CD4-positive, alpha-beta T cell (primary cell): ENCODE data around the gene TBCB. TPM values are rescaled to one million over a fixed set of nuclear protein-coding genes. Genes with fewer than 3 reads are reported as not detected.

Experiments used
- ATAC-seq: fragments of 200-7000 bp; cut with Tn5 transposase; one replicate; pipeline ENCODE4 v1.10.0; 2022; ENCODE audit warnings: mild to moderate bottlenecking; ENCODE audit not compliant: poor library complexity
- CTCF ChIA-PET: fragments of 350-600 bp; sonication (Branson Sonifier 250); formaldehyde crosslinking; loops from one replicate; lab custom pipeline; 2021; ENCODE audit warnings: antibody characterized with exemption, inconsistent platforms; lab: Charles Lee
- POLR2A ChIA-PET: fragments of 350-600 bp; sonication (Branson Sonifier 250); formaldehyde crosslinking; loops from one replicate; lab custom pipeline; 2021; ENCODE audit warnings: antibody characterized with exemption, inconsistent platforms; lab: Charles Lee
- DNase-seq, 14 experiments: peaks; one replicate each; pipeline ENCODE4 v3.0.0-alpha.2; 2013 to 2020; ENCODE audit warnings: mixed read lengths in 2 of 14
- H3K27ac ChIP-seq, 2 donors: one replicate each; pipeline versions ENCODE4 v1.5.1 to v1.7.0; 2013; ENCODE audit warnings: low read length in 2 of 2, low read depth in 1 of 2, mild to moderate bottlenecking in 1 of 2
- H3K27me3 ChIP-seq, 2 experiments: 1 replicate in 1 of 2; 2 replicates in 1 of 2; pipeline versions ENCODE4 v1.6.1 to v1.7.0; 2013; ENCODE audit warnings: low read length in 2 of 2, control low read depth in 1 of 2, mild to moderate bottlenecking in 1 of 2, moderate library complexity in 1 of 2; ENCODE audit not compliant: insufficient read depth in 2 of 2, control insufficient read depth in 1 of 2
- H3K36me3 ChIP-seq: one replicate; pipeline ENCODE4 v1.6.1; 2013; ENCODE audit warnings: low read length, control low read depth; ENCODE audit not compliant: insufficient read depth
- H3K4me1 ChIP-seq: one replicate; pipeline ENCODE4 v1.6.1; 2013; ENCODE audit warnings: low read length, control low read depth; ENCODE audit not compliant: insufficient read depth
- H3K4me3 ChIP-seq: one replicate; pipeline ENCODE4 v1.5.1; 2013; ENCODE audit warnings: mild to moderate bottlenecking, low read length, moderate library complexity
- H3K9me3 ChIP-seq, 2 experiments: 1 replicate in 1 of 2; 2 replicates in 1 of 2; pipeline versions ENCODE4 v1.6.1 to v1.7.0; 2013; ENCODE audit warnings: low read length in 2 of 2, mild to moderate bottlenecking in 2 of 2, control low read depth in 1 of 2, moderate library complexity in 1 of 2; ENCODE audit not compliant: control insufficient read depth in 1 of 2, insufficient read depth in 1 of 2
- H3K27ac Mint-ChIP-seq: one replicate; pipeline ENCODE4 v1.8.0; 2020; ENCODE audit warnings: mixed read lengths
- H3K27me3 Mint-ChIP-seq: one replicate; pipeline ENCODE4 v1.8.0; 2021; ENCODE audit warnings: mixed read lengths
- H3K36me3 Mint-ChIP-seq: one replicate; pipeline ENCODE4 v1.8.0; 2021; ENCODE audit warnings: low read depth, mixed read lengths
- H3K4me1 Mint-ChIP-seq: one replicate; pipeline ENCODE4 v1.8.0; 2021; ENCODE audit warnings: low read depth, mixed read lengths
- H3K4me3 Mint-ChIP-seq: one replicate; pipeline ENCODE4 v1.8.0; 2020; ENCODE audit warnings: mild to moderate bottlenecking, mixed read lengths
- H3K9me3 Mint-ChIP-seq: one replicate; pipeline ENCODE4 v1.8.0; 2020; ENCODE audit warnings: mixed read lengths
- intact Hi-C, 2 experiments: fragments of 100-400 bp; cut with DNase I in 1 of 2; cut with micrococcal nuclease in 1 of 2; formaldehyde crosslinking; loops; one replicate each; pipeline versions ENCODE4 v1.15.1 to v1.9.0; 2023 to 2025; cut with DNase I, micrococcal nuclease
- total RNA-seq, 174 experiments: library from RNA in 2 of 174; stranded (reverse) in 2 of 174; gene quantifications; one replicate each; pipeline ENCODE4 v1.2.3 and lab custom pipeline; 2021 to 2026
- TF ChIP-seq, protein P1 (sequence below): fragments of 200-600 bp; IDR thresholded peaks from one replicate; pipeline ENCODE4 v1.8.0; 2022; ENCODE audit warnings: antibody characterized with exemption, mild to moderate bottlenecking

Gene TBCB
- total RNA-seq, 2 experiments from 2014 or later, result 67.5 to 68.0 TPM

DNA sequence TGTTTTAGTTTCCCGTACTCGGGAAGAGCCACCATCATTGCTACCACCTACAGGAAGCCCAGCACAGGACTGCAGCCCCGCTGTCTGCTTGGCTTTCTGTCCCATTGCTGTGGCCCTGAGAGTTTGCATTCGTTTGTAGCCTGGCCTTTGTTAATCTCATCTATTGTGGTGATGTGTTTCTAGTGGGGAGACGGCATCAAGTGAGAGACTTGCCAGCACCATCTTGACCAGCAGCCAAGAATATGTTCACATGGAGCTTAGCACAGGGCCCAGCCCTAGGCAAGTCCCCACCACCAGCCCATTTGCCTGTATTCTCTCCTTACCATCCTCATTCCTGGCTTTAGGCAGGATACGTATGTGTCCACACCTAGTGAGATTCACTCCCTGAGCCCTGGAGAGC is 21.6 kb upstream of the TBCB start:
- no peak overlapping the region for H3K27ac ChIP-seq
- H3K36me3 ChIP-seq, result peaks cover 2% of the 10 kb centered on the region
- POLR2A ChIA-PET, result no interaction called here
- Mint-ChIP-seq H3K36me3 (no peaks in the 10 kb centered on the region), H3K4me1 (no peaks in the 10 kb centered on the region), H3K27ac (no peak overlapping the region), H3K9me3 (no peaks in the 10 kb centered on the region), H3K4me3 (no peak overlapping the region), H3K27me3 (no peaks in the 10 kb centered on the region)
- H3K4me1 ChIP-seq, result no peaks in the 10 kb centered on the region
- intact Hi-C loops, result no loop called here
- H3K4me3 ChIP-seq, result no peak overlapping the region
- DNase-seq (no peak), ATAC-seq (no peak)
- H3K27me3 ChIP-seq, result no peaks in the 10 kb centered on the region
- H3K9me3 ChIP-seq, result no peaks in the 10 kb centered on the region
- CTCF ChIA-PET, result no interaction called here
- TF ChIP-seq, protein P1, sequence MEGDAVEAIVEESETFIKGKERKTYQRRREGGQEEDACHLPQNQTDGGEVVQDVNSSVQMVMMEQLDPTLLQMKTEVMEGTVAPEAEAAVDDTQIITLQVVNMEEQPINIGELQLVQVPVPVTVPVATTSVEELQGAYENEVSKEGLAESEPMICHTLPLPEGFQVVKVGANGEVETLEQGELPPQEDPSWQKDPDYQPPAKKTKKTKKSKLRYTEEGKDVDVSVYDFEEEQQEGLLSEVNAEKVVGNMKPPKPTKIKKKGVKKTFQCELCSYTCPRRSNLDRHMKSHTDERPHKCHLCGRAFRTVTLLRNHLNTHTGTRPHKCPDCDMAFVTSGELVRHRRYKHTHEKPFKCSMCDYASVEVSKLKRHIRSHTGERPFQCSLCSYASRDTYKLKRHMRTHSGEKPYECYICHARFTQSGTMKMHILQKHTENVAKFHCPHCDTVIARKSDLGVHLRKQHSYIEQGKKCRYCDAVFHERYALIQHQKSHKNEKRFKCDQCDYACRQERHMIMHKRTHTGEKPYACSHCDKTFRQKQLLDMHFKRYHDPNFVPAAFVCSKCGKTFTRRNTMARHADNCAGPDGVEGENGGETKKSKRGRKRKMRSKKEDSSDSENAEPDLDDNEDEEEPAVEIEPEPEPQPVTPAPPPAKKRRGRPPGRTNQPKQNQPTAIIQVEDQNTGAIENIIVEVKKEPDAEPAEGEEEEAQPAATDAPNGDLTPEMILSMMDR, result no peak

DNA sequence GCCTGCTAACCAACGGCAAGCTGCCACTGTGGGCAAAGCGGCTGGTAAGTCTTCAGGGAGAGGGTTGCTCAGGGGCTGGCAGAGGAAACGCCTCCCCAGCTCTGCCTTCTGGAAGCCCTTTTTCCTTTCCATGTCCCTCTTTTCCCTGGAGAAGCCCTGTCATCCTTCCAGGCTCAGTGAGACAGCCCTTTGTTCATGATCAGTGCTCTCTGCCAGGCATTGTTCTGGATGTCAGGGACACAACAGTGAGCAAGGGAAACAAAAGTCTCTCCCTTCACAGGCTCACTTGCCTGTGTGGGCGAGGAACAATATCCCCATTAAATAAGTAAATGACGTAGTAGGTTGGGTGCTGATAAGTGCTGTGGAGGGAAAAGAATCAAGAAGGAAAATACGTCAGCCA is 18.2 kb upstream of the TBCB start:
- intact Hi-C loops, result no loop called here
- no peak overlapping the region for H3K27ac Mint-ChIP-seq
- no peak overlapping the region for H3K4me3 ChIP-seq
- H3K4me3 Mint-ChIP-seq, result no peak overlapping the region
- H3K27ac ChIP-seq, result no peak overlapping the region
- no peaks in the 10 kb centered on the region for H3K36me3 Mint-ChIP-seq
- POLR2A ChIA-PET, result no interaction called here
- H3K27me3 Mint-ChIP-seq, result no peaks in the 10 kb centered on the region
- ATAC-seq (no peak), DNase-seq (no peak)
- CTCF ChIA-PET, result no interaction called here
- no peaks in the 10 kb centered on the region for H3K36me3 ChIP-seq
- H3K4me1 Mint-ChIP-seq, result no peaks in the 10 kb centered on the region
- H3K9me3 Mint-ChIP-seq, result no peaks in the 10 kb centered on the region
- no peaks in the 10 kb centered on the region for H3K9me3 ChIP-seq
- H3K27me3 ChIP-seq, result no peaks in the 10 kb centered on the region
- H3K4me1 ChIP-seq, result no peaks in the 10 kb centered on the region
- TF ChIP-seq, protein P1, result no peak

DNA sequence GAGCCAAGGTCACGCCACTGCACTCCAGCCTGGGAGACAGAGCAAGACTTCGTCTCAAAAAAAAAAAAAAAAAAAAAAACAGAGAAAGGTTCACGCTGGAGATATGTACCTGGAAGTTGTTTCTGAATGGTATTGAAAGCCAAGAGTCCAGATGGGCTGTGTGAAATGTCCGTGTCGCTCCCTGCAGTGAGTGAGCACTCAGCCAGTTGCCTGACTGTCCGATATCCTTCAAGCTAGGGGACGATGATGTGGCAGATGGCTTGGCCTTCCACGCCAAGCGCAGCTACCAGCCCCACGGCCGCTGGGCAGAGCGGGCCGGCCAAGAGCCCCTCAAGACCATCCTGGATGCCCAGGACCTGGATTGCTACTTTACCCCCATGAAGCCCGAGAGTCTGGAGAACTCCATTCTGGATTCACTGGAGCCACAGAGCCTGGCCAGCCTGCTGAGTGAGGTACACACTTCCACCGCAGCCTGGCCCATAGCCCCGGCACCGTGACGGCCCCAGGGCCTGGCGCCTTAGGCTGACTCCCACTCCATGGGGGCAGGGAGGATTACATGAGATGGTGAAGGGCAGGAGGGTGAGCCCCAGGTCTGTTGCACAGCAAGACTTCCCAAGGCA is 16.0 kb upstream of the TBCB start:
- H3K27ac ChIP-seq, result no peak overlapping the region
- H3K36me3 ChIP-seq, result no peaks in the 10 kb centered on the region
- ChIA-PET POLR2A (no interaction called here), CTCF (no interaction called here)
- intact Hi-C loops, result no loop called here
- H3K27ac Mint-ChIP-seq, result no peak overlapping the region
- TF ChIP-seq, protein P1, result no peak
- DNase-seq (no peak), ATAC-seq (no peak)
- no peaks in the 10 kb centered on the region for H3K4me1 Mint-ChIP-seq
- no peaks in the 10 kb centered on the region for H3K4me1 ChIP-seq
- H3K4me3 Mint-ChIP-seq, result no peak overlapping the region
- no peaks in the 10 kb centered on the region for H3K27me3 ChIP-seq
- no peaks in the 10 kb centered on the region for H3K9me3 ChIP-seq
- no peaks in the 10 kb centered on the region for H3K9me3 Mint-ChIP-seq
- no peak overlapping the region for H3K4me3 ChIP-seq
- H3K27me3 Mint-ChIP-seq, result no peaks in the 10 kb centered on the region
- H3K36me3 Mint-ChIP-seq, result no peaks in the 10 kb centered on the region
